Activated T-helper 17 cell treated with anti-CD3 and anti-CD28 coated beads, Interleukin-2, amount 50 U/mL, for 72 hours (primary cell): ENCODE data around the gene CEP350. TPM values are rescaled to one million over a fixed set of nuclear protein-coding genes. Genes with fewer than 3 reads are reported as not detected.
"Not testable (repeated sequence)": the region's sequence is repeated elsewhere in the genome, so short reads cannot be mapped to it uniquely, and the experiment has no call there.

Experiments
- ATAC-seq: fragments of 150-1000 bp; cut with Tn5 transposase; replicated peaks from 2 replicates; pipeline ENCODE4 v1.10.0; 2021; ENCODE audit warnings: mild to moderate bottlenecking, moderate library complexity
- H3K27ac Mint-ChIP-seq: one replicate; pipeline ENCODE4 v1.8.0; 2022; ENCODE audit warnings: mixed read lengths
- H3K27me3 Mint-ChIP-seq: one replicate; pipeline ENCODE4 v1.8.0; 2022; ENCODE audit warnings: mixed read lengths
- H3K36me3 Mint-ChIP-seq: one replicate; pipeline ENCODE4 v1.8.0; 2022; ENCODE audit warnings: low read depth, mild to moderate bottlenecking, mixed read lengths
- H3K4me1 Mint-ChIP-seq: one replicate; pipeline ENCODE4 v1.8.0; 2022; ENCODE audit warnings: mixed read lengths
- H3K4me3 Mint-ChIP-seq: one replicate; pipeline ENCODE4 v1.8.0; 2022; ENCODE audit warnings: mild to moderate bottlenecking, mixed read lengths
- H3K9me3 Mint-ChIP-seq: one replicate; pipeline ENCODE4 v1.8.0; 2022; ENCODE audit warnings: mixed read lengths
- total RNA-seq, 2 donors: library from RNA; stranded (reverse); gene quantifications; one replicate each; pipeline ENCODE4 v1.2.3, GENCODE V29; 2022

The CEP350 gene
- total RNA-seq, 2 donors from 2014 or later = 52.6 to 61.6 TPM

GRCh38 chr1:180000575-180000974, 46.0 kb downstream of the CEP350 start:
- H3K4me1 Mint-ChIP-seq = peaks cover 5% of the 10 kb centered on the region
- H3K4me3 Mint-ChIP-seq = no peak overlapping the region
- no peaks in the 10 kb centered on the region for H3K27me3 Mint-ChIP-seq
- no peak overlapping the region for H3K27ac Mint-ChIP-seq
- no peak for ATAC-seq
- no peaks in the 10 kb centered on the region for H3K9me3 Mint-ChIP-seq
- peaks cover 46% of the 10 kb centered on the region for H3K36me3 Mint-ChIP-seq

- H3K4me3 Mint-ChIP-seq = no peak overlapping the region
- peak overlapping the region; percentile 26 for H3K27ac Mint-ChIP-seq
- no peaks in the 10 kb centered on the region for H3K9me3 Mint-ChIP-seq
- H3K36me3 Mint-ChIP-seq = peaks cover 28% of the 10 kb centered on the region
- no peak for ATAC-seq
- H3K27me3 Mint-ChIP-seq = no peaks in the 10 kb centered on the region
- H3K4me1 Mint-ChIP-seq = peaks cover 5% of the 10 kb centered on the region
Observed at GRCh38 chr1:180002437-180002836, 47.8 kb downstream of the CEP350 start.

GRCh38 chr1:180003026-180003695, 48.6 kb downstream of the CEP350 start:
- H3K4me3 Mint-ChIP-seq = no peak overlapping the region
- peaks cover 5% of the 10 kb centered on the region for H3K4me1 Mint-ChIP-seq
- peak overlapping the region; percentile 26 for H3K27ac Mint-ChIP-seq
- ATAC-seq = peak; percentile 37
- no peaks in the 10 kb centered on the region for H3K27me3 Mint-ChIP-seq
- H3K36me3 Mint-ChIP-seq = peaks cover 22% of the 10 kb centered on the region
- H3K9me3 Mint-ChIP-seq = no peaks in the 10 kb centered on the region

- not testable (repeated sequence) for H3K4me3 Mint-ChIP-seq, H3K4me1 Mint-ChIP-seq, H3K9me3 Mint-ChIP-seq, ATAC-seq, H3K27me3 Mint-ChIP-seq, H3K27ac Mint-ChIP-seq
- peaks cover 18% of the 10 kb centered on the region for H3K36me3 Mint-ChIP-seq
Observed at GRCh38 chr1:180006762-180007161, 52.2 kb downstream of the CEP350 start.

GRCh38 chr1:180020017-180020416, 65.4 kb downstream of the CEP350 start:
- peaks cover 94% of the 10 kb centered on the region for H3K36me3 Mint-ChIP-seq
- no peaks in the 10 kb centered on the region for H3K27me3 Mint-ChIP-seq
- no peaks in the 10 kb centered on the region for H3K9me3 Mint-ChIP-seq
- no peak overlapping the region for H3K4me3 Mint-ChIP-seq
- no peaks in the 10 kb centered on the region for H3K4me1 Mint-ChIP-seq
- ATAC-seq = no peak
- H3K27ac Mint-ChIP-seq = no peak overlapping the region

- Mint-ChIP-seq H3K9me3 (no peaks in the 10 kb centered on the region), H3K4me1 (peaks cover 5% of the 10 kb centered on the region), H3K36me3 (peaks cover 72% of the 10 kb centered on the region), H3K4me3 (no peak overlapping the region), H3K27me3 (no peaks in the 10 kb centered on the region), H3K27ac (no peak overlapping the region)
- no peak for ATAC-seq
Observed at GRCh38 chr1:180026556-180026955, 71.9 kb downstream of the CEP350 start.

GRCh38 chr1:180027949-180028445, 73.4 kb downstream of the CEP350 start:
- Mint-ChIP-seq H3K36me3 (peaks cover 69% of the 10 kb centered on the region), H3K27me3 (no peaks in the 10 kb centered on the region), H3K27ac (no peak overlapping the region), H3K4me3 (no peak overlapping the region), H3K9me3 (no peaks in the 10 kb centered on the region), H3K4me1 (peaks cover 5% of the 10 kb centered on the region)
- ATAC-seq = no peak

GRCh38 chr1:180028864-180029263, 74.3 kb downstream of the CEP350 start:
- Mint-ChIP-seq H3K4me1 (peaks cover 5% of the 10 kb centered on the region), H3K36me3 (peaks cover 69% of the 10 kb centered on the region)

GRCh38 chr1:180029524-180030135, 75.0 kb downstream of the CEP350 start:
- H3K4me1 Mint-ChIP-seq = peaks cover 5% of the 10 kb centered on the region
- H3K4me3 Mint-ChIP-seq = no peak overlapping the region
- no peaks in the 10 kb centered on the region for H3K27me3 Mint-ChIP-seq
- peak; percentile 24 for ATAC-seq
- H3K9me3 Mint-ChIP-seq = no peaks in the 10 kb centered on the region
- H3K36me3 Mint-ChIP-seq = peaks cover 70% of the 10 kb centered on the region
- H3K27ac Mint-ChIP-seq = no peak overlapping the region

More at GRCh38 chr1:180028864-180029263, 74.3 kb downstream of the CEP350 start:
- no peaks in the 10 kb centered on the region for H3K27me3 Mint-ChIP-seq
- no peak overlapping the region for H3K4me3 Mint-ChIP-seq
- no peak overlapping the region for H3K27ac Mint-ChIP-seq
- ATAC-seq = no peak
- no peaks in the 10 kb centered on the region for H3K9me3 Mint-ChIP-seq

- Mint-ChIP-seq H3K4me3 (no peak overlapping the region), H3K4me1 (peaks cover 5% of the 10 kb centered on the region), H3K36me3 (peaks cover 72% of the 10 kb centered on the region), H3K27me3 (no peaks in the 10 kb centered on the region), H3K9me3 (no peaks in the 10 kb centered on the region), H3K27ac (no peak overlapping the region)
- ATAC-seq = no peak
Observed at GRCh38 chr1:180031664-180032063, 77.1 kb downstream of the CEP350 start.

GRCh38 chr1:180033390-180033789, 78.8 kb downstream of the CEP350 start:
- no peak overlapping the region for H3K27ac Mint-ChIP-seq
- H3K36me3 Mint-ChIP-seq = peaks cover 83% of the 10 kb centered on the region
- H3K27me3 Mint-ChIP-seq = no peaks in the 10 kb centered on the region
- no peak overlapping the region for H3K4me3 Mint-ChIP-seq
- H3K9me3 Mint-ChIP-seq = no peaks in the 10 kb centered on the region
- no peak for ATAC-seq
- peaks cover 5% of the 10 kb centered on the region for H3K4me1 Mint-ChIP-seq

GRCh38 chr1:180040034-180040433, 85.4 kb downstream of the CEP350 start:
- ATAC-seq = no peak
- Mint-ChIP-seq H3K4me1 (no peaks in the 10 kb centered on the region), H3K27ac (no peak overlapping the region), H3K27me3 (no peaks in the 10 kb centered on the region), H3K9me3 (no peaks in the 10 kb centered on the region), H3K4me3 (no peak overlapping the region), H3K36me3 (peaks cover 89% of the 10 kb centered on the region)

GRCh38 chr1:180041582-180041981, 87.0 kb downstream of the CEP350 start:
- no peak overlapping the region for H3K27ac Mint-ChIP-seq
- no peaks in the 10 kb centered on the region for H3K4me1 Mint-ChIP-seq
- H3K36me3 Mint-ChIP-seq = peaks cover 89% of the 10 kb centered on the region
- no peak overlapping the region for H3K4me3 Mint-ChIP-seq
- H3K9me3 Mint-ChIP-seq = no peaks in the 10 kb centered on the region
- H3K27me3 Mint-ChIP-seq = no peaks in the 10 kb centered on the region
- no peak for ATAC-seq

GRCh38 chr1:180042988-180043622, 88.5 kb downstream of the CEP350 start:
- Mint-ChIP-seq H3K4me1 (no peaks in the 10 kb centered on the region), H3K27ac (peak overlapping the region; percentile 6), H3K4me3 (no peak overlapping the region), H3K9me3 (no peaks in the 10 kb centered on the region), H3K36me3 (peaks cover 89% of the 10 kb centered on the region), H3K27me3 (no peaks in the 10 kb centered on the region)
- ATAC-seq = no peak

- Mint-ChIP-seq H3K27me3 (no peaks in the 10 kb centered on the region), H3K27ac (no peak overlapping the region), H3K4me1 (no peaks in the 10 kb centered on the region), H3K9me3 (no peaks in the 10 kb centered on the region), H3K4me3 (no peak overlapping the region), H3K36me3 (peaks cover 89% of the 10 kb centered on the region)
- ATAC-seq = no peak
Observed at GRCh38 chr1:180043785-180044184, 89.2 kb downstream of the CEP350 start.
